Measurements from ENCODE around the gene HSPB7. TPM values are rescaled to one million over a fixed set of nuclear protein-coding genes. Genes with fewer than 3 reads are reported as not detected.
A peak's percentile ranks its signal among the peaks of the same experiment; 100 is the strongest.

The HSPB7 gene
- total RNA-seq, 1 experiment from 2014 or later: not detected

- Histone ChIP-seq H3T11ph (ENCODE audit: low read length) (no peak overlapping the region), H3K9me3 (ENCODE audit: control insufficient read depth, low read depth, low read length) (no peaks in the 10 kb centered on the region), H4K8ac (replicated peaks; ENCODE audit: insufficient read length, low read depth, low read length) (no peak overlapping the region), H2BK15ac (ENCODE audit: low read depth, low read length) (no peak overlapping the region), H3K4ac (ENCODE audit: low read depth, low read length) (no peak overlapping the region), H2AK5ac (ENCODE audit: insufficient read length, low read length) (no peak overlapping the region), H2AFZ (ENCODE audit: low read length) (no peak overlapping the region), H3K18ac (ENCODE audit: insufficient read length, low read depth, low read length) (no peak overlapping the region), H3K4me1 (ENCODE audit: insufficient read depth, low read length) (no peaks in the 10 kb centered on the region), H2BK120ac (ENCODE audit: low read depth, low read length, poor library complexity, severe bottlenecking) (no peak overlapping the region), H3K79me1 (ENCODE audit: insufficient read depth, low read depth, low read length, poor library complexity, severe bottlenecking) (no peaks in the 10 kb centered on the region), H3K23me2 (ENCODE audit: insufficient read length, low read depth, low read length, poor library complexity, severe bottlenecking) (no peaks in the 10 kb centered on the region), H4K5ac (ENCODE audit: insufficient read length, low read depth, low read length) (no peak overlapping the region), H3K56ac (ENCODE audit: insufficient read length, low read depth, low read length) (no peak overlapping the region), H4K91ac (ENCODE audit: insufficient read length, low read depth, low read length) (no peak overlapping the region), H3K27ac (ENCODE audit: insufficient read length, low read depth, low read length) (no peak overlapping the region), H3K4me2 (ENCODE audit: insufficient read depth, insufficient read length, low read length) (no peak overlapping the region), H3K79me2 (ENCODE audit: insufficient read depth, low read length) (no peaks in the 10 kb centered on the region), H3K27me3 (ENCODE audit: insufficient read depth, low read length) (no peaks in the 10 kb centered on the region), H2BK20ac (ENCODE audit: low read depth, low read length, poor library complexity, severe bottlenecking) (no peak overlapping the region), H2BK5ac (ENCODE audit: insufficient read length, low read length) (no peak overlapping the region), H4K20me1 (ENCODE audit: control insufficient read depth, insufficient read depth, insufficient read length) (no peaks in the 10 kb centered on the region), H3K23ac (ENCODE audit: insufficient read length, low read depth, low read length) (no peak overlapping the region), H2BK12ac (ENCODE audit: insufficient read length, low read depth, low read length) (no peak overlapping the region), H3K9ac (ENCODE audit: extremely low read depth, insufficient read length, low read length) (no peak overlapping the region), H3K14ac (ENCODE audit: insufficient read depth, low read length) (no peak overlapping the region)
- no peaks in the 10 kb centered on the region for H3K9me3 Mint-ChIP-seq
- H3K27me3 Mint-ChIP-seq (ENCODE audit: low read depth): peaks cover 18% of the 10 kb centered on the region
- H3K4me3 Mint-ChIP-seq: no peak overlapping the region
- no CpG with 5 or more reads among the region's 11 CpGs for WGBS (ENCODE audit: extremely low coverage, insufficient read length, low lambda C conversion rate)
- H3K36me3 Mint-ChIP-seq (ENCODE audit: insufficient read depth in 1 of 3, low read depth in 3 of 3): no peaks in the 10 kb centered on the region
- H3K27ac Mint-ChIP-seq: no peak overlapping the region
- peak; percentile 65 for TF ChIP-seq CTCF (conservative IDR thresholded peaks at IDR 0.05)
- DNase-seq: peak; percentile 74
- no peaks in the 10 kb centered on the region for H3K4me1 Mint-ChIP-seq
Measured at GRCh38 chr1:15994590-15995351, 23.1 kb downstream of the HSPB7 start.
